BE2C (cell line): Measurements from ENCODE around the gene C2CD2.

Experiments
- DNase-seq: peaks from one replicate; pipeline ENCODE4 v3.0.0-alpha.2; 2020
- H3K27me3 ChIP-seq: fragments of 250-450 bp; sonication (Bioruptor Pico); 2 replicates; pipeline ENCODE4 v1.5.1; 2020; ENCODE audit warnings: mild to moderate bottlenecking
- H3K36me3 ChIP-seq: fragments of 250-450 bp; sonication (Bioruptor Pico); 2 replicates; pipeline ENCODE4 v1.5.1; 2020; ENCODE audit warnings: mild to moderate bottlenecking
- H3K4me1 ChIP-seq: fragments of 250-450 bp; sonication (Bioruptor Pico); 2 replicates; pipeline ENCODE4 v1.5.1; 2020
- H3K4me3 ChIP-seq: 2 replicates; pipeline ENCODE4 v1.5.1; 2011; ENCODE audit warnings: low read depth, low read length
- H3K9me3 ChIP-seq: fragments of 250-450 bp; sonication (Bioruptor Pico); 2 replicates; pipeline ENCODE4 v1.5.1; 2020
- CTCF ChIP-seq: IDR thresholded peaks from 2 replicates; pipeline ENCODE4 v1.5.1; 2012; ENCODE audit warnings: mild to moderate bottlenecking, low read depth, low read length

Gene C2CD2

GRCh38 chr21:41864311-41865001 is 89.4 kb downstream of the C2CD2 start:
- Histone ChIP-seq H3K4me1 (no peaks in the 10 kb centered on the region), H3K36me3 (no peaks in the 10 kb centered on the region), H3K4me3 (no peak overlapping the region), H3K27me3 (no peaks in the 10 kb centered on the region), H3K9me3 (no peaks in the 10 kb centered on the region)
- DNase-seq = no peak
- TF ChIP-seq CTCF = no peak

GRCh38 chr21:41863439-41863740 is 90.4 kb downstream of the C2CD2 start:
- no peak for TF ChIP-seq CTCF
- H3K27me3 ChIP-seq = no peaks in the 10 kb centered on the region
- no peak for DNase-seq
- H3K4me3 ChIP-seq = no peak overlapping the region
- H3K36me3 ChIP-seq = no peaks in the 10 kb centered on the region
- no peaks in the 10 kb centered on the region for H3K4me1 ChIP-seq
- no peaks in the 10 kb centered on the region for H3K9me3 ChIP-seq

- H3K36me3 ChIP-seq = 0 out of 2 replicates have a peak, but pooled peaks cover under 1% of the 10 kb centered on the region
- H3K4me1 ChIP-seq = no peaks in the 10 kb centered on the region
- no peaks in the 10 kb centered on the region for H3K9me3 ChIP-seq
- no peak overlapping the region for H3K4me3 ChIP-seq
- no peak for TF ChIP-seq CTCF
- no peaks in the 10 kb centered on the region for H3K27me3 ChIP-seq
- no peak for DNase-seq
These were observed 91.8 kb downstream of the C2CD2 start for GRCh38 chr21:41861987-41862386.

- H3K4me1 ChIP-seq = no peaks in the 10 kb centered on the region
- no peak for DNase-seq
- no peaks in the 10 kb centered on the region for H3K9me3 ChIP-seq
- H3K27me3 ChIP-seq = no peaks in the 10 kb centered on the region
- H3K4me3 ChIP-seq = no peak overlapping the region
- H3K36me3 ChIP-seq = 0 out of 2 replicates have a peak, but pooled peaks cover 4% of the 10 kb centered on the region
- no peak for TF ChIP-seq CTCF
These were observed 92.6 kb downstream of the C2CD2 start for GRCh38 chr21:41861255-41861654.

- Histone ChIP-seq H3K4me3 (no peak overlapping the region), H3K9me3 (no peaks in the 10 kb centered on the region), H3K27me3 (no peaks in the 10 kb centered on the region), H3K36me3 (peaks cover 13% of the 10 kb centered on the region; the same call in 1 of the 2 replicates), H3K4me1 (no peaks in the 10 kb centered on the region)
- no peak for TF ChIP-seq CTCF
- no peak for DNase-seq
These were observed 94.4 kb downstream of the C2CD2 start for GRCh38 chr21:41859297-41859980.
